ENCODE results near the gene UBXN7.
"Not testable (repeated sequence)": the region's sequence is repeated elsewhere in the genome, so short reads cannot be mapped to it uniquely, and the experiment has no call there.

UBXN7 gene

GRCh38 chr3:196355668-196356067 is 76.6 kb downstream of the UBXN7 start:
- no peak for DNase-seq (ENCODE audit: low read depth)

GRCh38 chr3:196354132-196354531 is 78.1 kb downstream of the UBXN7 start:
- no peak for DNase-seq (ENCODE audit: low read depth)

- DNase-seq (ENCODE audit: low read depth) = no peak
These were observed 80.7 kb downstream of the UBXN7 start for GRCh38 chr3:196351541-196351940.

GRCh38 chr3:196350067-196350466 is 82.2 kb downstream of the UBXN7 start:
- DNase-seq (ENCODE audit: low read depth) = no peak

- DNase-seq (ENCODE audit: low read depth) = no peak
These were observed 83.5 kb downstream of the UBXN7 start for GRCh38 chr3:196348698-196349097.

- DNase-seq (ENCODE audit: low read depth) = no peak
These were observed 87.6 kb downstream of the UBXN7 start for GRCh38 chr3:196344663-196345062.

- not testable (repeated sequence) for DNase-seq (ENCODE audit: low read depth)
These were observed 88.3 kb downstream of the UBXN7 start for GRCh38 chr3:196343917-196344316.

GRCh38 chr3:196341137-196341536 is 91.1 kb downstream of the UBXN7 start:
- no peak for DNase-seq (ENCODE audit: low read depth)

- DNase-seq (ENCODE audit: low read depth) = no peak
These were observed 91.8 kb downstream of the UBXN7 start for GRCh38 chr3:196340466-196340865.

GRCh38 chr3:196339493-196340254 is 92.6 kb downstream of the UBXN7 start:
- no peak for DNase-seq (ENCODE audit: low read depth)

GRCh38 chr3:196339044-196339443 is 93.2 kb downstream of the UBXN7 start:
- DNase-seq (ENCODE audit: low read depth) = no peak

GRCh38 chr3:196336319-196337145 is 95.7 kb downstream of the UBXN7 start:
- DNase-seq (ENCODE audit: low read depth) = no peak

GRCh38 chr3:196335503-196335948 is 96.7 kb downstream of the UBXN7 start:
- DNase-seq (ENCODE audit: low read depth) = no peak

GRCh38 chr3:196334982-196335381 is 97.2 kb downstream of the UBXN7 start:
- DNase-seq (ENCODE audit: low read depth) = no peak

- DNase-seq (ENCODE audit: low read depth) = no peak
These were observed 100.1 kb downstream of the UBXN7 start for GRCh38 chr3:196332168-196332567.

GRCh38 chr3:196327405-196327804 is 104.8 kb downstream of the UBXN7 start:
- DNase-seq (ENCODE audit: low read depth) = no peak

GRCh38 chr3:196326936-196327335 is 105.3 kb downstream of the UBXN7 start:
- DNase-seq (ENCODE audit: low read depth) = no peak

GRCh38 chr3:196323691-196324090 is 108.5 kb downstream of the UBXN7 start:
- no peak for DNase-seq (ENCODE audit: low read depth)

GRCh38 chr3:196323016-196323415 is 109.2 kb downstream of the UBXN7 start:
- no peak for DNase-seq (ENCODE audit: low read depth)

- no peak for DNase-seq (ENCODE audit: low read depth)
These were observed 111.1 kb downstream of the UBXN7 start for GRCh38 chr3:196321162-196321561.

- DNase-seq (ENCODE audit: low read depth) = no peak
These were observed 112.1 kb downstream of the UBXN7 start for GRCh38 chr3:196320137-196320536.

- peak; percentile 75 for DNase-seq (ENCODE audit: low read depth)
These were observed 114.3 kb downstream of the UBXN7 start, which contains the start of gene DYNLT2B for GRCh38 chr3:196317687-196318467. TSS of gene DYNLT2B (minus strand) at chr3:196318240. CDS start at chr3:196318152, 88 bp downstream.

All from activated gamma-delta T cell treated with anti-CD3 and anti-CD28 coated beads, Interleukin-2, amount 50 U/mL, for 16 hours (primary cell).